ENCODE results near the gene PDZK1.

PDZK1 gene

DNA sequence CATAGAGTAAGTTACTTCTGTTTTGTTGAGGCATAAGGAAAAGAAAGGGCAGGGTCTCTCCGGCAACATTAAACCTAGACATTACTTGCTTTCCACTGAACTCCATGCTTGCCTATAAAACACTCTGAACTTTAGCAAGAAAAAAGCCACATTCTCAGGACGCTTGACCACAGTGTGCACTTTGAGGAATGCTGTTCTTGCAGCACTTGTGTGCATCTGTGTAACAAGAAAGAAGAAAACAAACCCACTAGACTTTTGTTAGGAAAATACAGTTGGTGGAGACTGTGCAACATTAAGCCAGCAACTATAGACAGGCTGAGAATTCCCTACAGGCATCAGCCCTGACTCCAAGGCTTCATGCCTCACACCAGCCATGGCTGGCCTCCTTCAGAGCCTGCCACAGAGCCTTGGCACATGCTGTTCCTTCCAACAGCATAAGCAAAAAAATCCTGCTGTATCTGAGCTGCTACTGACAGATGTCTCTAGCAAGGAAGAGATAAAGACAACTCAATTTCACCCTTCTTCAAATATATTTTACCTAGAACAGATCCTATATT, 5.8 kb downstream of the PDZK1 start:
- TF ChIP-seq, protein P1, sequence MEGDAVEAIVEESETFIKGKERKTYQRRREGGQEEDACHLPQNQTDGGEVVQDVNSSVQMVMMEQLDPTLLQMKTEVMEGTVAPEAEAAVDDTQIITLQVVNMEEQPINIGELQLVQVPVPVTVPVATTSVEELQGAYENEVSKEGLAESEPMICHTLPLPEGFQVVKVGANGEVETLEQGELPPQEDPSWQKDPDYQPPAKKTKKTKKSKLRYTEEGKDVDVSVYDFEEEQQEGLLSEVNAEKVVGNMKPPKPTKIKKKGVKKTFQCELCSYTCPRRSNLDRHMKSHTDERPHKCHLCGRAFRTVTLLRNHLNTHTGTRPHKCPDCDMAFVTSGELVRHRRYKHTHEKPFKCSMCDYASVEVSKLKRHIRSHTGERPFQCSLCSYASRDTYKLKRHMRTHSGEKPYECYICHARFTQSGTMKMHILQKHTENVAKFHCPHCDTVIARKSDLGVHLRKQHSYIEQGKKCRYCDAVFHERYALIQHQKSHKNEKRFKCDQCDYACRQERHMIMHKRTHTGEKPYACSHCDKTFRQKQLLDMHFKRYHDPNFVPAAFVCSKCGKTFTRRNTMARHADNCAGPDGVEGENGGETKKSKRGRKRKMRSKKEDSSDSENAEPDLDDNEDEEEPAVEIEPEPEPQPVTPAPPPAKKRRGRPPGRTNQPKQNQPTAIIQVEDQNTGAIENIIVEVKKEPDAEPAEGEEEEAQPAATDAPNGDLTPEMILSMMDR (IDR thresholded peaks at IDR 0.05; ENCODE audit: control insufficient read depth, extremely low read depth, insufficient read depth) = no peak
- H3K4me3 ChIP-seq (ENCODE audit: low read depth, low read length) = no peak overlapping the region
- DNase-seq (ENCODE audit: low read depth) = no peak

DNA sequence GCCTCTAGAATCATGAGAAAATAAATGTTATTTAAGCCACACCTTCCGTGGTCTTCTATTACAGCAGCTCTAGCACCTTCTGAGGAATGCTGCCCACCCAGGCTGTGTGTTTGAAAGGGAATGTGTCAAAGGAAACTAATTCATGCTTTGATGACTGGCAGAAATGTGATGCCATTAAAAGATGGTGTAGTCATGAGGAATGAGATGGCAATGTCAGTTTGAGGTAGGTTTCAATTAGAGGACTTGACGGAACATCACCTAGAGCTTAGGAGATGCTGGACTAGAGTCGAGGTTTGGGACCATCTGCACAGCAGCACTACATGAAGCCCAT, 10.6 kb downstream of the PDZK1 start:
- TF ChIP-seq, protein P1 (IDR thresholded peaks at IDR 0.05; ENCODE audit: control insufficient read depth, extremely low read depth, insufficient read depth) = no peak
- no peak for DNase-seq (ENCODE audit: low read depth)
- no peak overlapping the region for H3K4me3 ChIP-seq (ENCODE audit: low read depth, low read length)

DNA sequence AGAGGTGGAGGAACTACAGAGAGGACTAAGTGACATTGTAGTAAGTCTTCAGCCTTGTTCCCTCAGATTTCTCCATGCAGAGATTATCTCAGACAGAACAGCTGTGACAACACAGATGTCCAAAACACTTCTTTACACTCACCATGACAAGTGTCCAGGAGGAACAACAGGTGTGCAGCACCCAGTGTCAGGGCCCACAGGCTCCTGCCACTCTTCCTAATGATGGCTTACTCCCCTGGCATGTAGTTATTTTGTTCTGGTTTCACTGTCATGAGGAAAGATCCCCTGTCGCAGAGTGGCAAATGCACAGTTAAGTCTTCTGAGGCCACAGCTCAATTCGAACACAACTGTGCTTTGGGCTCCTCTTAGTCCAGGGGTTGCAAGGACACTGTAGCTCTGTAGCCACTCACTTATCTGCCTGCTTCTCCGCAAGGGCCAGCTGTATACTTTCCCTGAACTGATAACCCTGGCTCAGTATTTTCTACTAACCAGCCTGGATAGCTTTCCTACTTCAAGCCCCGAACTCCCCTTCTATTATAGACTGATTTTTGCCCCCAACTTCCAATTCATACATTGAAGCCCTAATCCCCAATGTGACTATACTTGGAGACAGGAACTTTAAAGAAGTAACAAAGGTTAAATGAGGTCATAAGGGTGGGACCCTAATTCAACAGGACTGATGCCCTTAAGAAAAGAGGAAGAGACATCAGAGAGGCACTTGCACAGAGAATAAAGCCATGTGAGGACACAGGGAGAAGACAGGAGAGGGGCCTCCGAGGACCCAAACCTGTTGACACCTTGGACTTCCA, 11.1 kb downstream of the PDZK1 start:
- H3K4me3 ChIP-seq (ENCODE audit: low read depth, low read length) = no peak overlapping the region
- DNase-seq (ENCODE audit: low read depth) = no peak
- TF ChIP-seq, protein P1 (IDR thresholded peaks at IDR 0.05; ENCODE audit: control insufficient read depth, extremely low read depth, insufficient read depth) = no peak

DNA sequence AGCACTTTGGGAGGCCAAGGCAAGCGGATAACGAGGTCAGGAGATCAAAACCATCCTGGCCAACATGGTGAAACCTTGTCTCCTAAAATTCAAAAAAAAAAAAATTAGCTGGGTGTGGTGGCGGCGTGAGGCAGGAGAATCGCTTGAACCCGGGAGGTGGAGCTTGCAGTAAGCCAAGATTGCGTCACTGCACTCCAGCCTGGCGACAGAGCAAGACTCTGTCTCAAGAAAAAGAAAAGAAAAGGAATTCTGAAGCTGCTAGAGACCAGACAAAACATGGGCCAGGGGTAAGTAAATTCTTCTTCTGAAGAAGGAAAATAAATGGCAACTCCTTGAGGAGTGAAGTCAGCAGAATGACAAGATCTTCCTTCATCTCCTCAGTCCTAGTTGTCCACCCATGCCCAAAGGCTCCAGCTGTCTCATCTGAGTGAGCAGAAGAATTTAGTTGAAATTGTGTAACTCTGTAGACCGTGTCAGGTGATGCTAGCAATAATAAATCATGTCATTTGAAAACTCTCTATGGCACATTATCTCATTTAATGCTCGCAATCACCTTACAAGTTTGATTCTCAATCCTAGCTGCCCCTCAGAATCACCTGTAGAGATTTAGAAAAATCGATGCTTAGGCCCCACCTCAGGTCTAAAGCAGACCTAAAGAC, 14.3 kb downstream of the PDZK1 start:
- TF ChIP-seq, protein P1 (IDR thresholded peaks at IDR 0.05; ENCODE audit: control insufficient read depth, extremely low read depth, insufficient read depth) = no peak
- H3K4me3 ChIP-seq (ENCODE audit: low read depth, low read length) = no peak overlapping the region
- DNase-seq (ENCODE audit: low read depth) = no peak

DNA sequence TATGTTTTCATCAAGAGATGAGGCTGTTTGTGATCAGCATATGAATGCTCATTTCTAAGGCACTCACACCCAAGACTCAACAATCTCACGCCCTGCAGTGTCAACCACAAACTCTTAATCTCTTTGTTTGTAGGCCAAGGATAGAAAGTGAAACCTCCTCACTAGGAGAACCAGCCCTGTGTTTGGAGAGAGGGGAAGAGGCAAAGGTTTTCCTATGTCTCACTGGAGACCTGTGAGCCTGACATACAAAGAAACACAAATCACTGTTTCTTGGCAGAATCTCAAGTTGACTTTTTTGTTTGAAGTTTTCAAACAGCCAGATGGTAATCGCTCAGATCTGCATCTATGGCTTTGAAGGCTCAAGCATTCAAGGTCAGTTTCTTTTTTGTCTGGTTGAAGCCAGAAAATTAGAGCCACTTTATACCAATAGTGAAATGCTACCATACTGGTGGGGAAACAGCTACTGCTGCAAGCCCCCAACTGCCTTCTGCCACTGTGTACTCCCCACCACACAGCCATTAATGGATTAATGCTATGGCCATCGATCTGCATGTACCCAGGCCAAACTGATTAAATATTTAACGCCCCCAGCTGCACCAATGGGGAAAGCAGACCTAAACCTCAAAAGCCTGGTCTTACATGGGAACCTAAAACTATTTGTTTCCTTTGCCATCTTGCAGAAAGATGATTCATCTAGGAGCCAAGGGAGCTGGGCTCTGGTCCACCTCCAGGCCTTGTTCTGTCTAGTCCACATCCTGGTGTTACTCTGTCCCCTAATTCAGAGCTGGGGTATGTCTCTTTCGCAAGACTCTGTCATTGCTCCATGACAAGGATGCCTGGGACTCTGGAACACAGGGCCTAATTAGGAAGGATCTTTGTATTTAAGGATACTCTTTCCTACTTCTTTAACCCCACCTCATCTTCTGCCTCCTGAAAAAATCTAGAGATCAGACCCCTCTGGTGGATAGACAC, 16.3 kb downstream of the PDZK1 start:
- TF ChIP-seq, protein P1 (IDR thresholded peaks at IDR 0.05; ENCODE audit: control insufficient read depth, extremely low read depth, insufficient read depth) = no peak
- peak; percentile 36 for DNase-seq (ENCODE audit: low read depth)

DNA sequence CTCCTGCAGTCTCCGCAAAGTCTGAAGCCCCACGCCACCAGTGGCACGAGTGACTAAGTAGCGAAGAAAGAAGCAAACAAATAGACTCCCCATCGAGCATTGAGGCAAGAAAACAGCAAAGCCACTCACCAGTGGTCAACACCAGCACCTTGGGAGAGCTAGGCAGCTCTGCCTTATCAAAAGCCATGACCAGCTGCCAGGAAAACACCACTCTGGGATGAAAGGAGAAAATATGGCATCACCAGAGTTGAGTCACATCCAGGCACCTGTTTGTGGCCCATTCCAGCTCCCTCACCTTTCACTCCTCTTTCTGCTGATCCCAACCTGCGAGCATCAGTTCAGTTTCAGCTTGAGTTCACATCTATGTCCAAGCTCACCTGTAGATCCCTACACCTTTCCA, 17.2 kb downstream of the PDZK1 start:
- TF ChIP-seq, protein P1 (IDR thresholded peaks at IDR 0.05; ENCODE audit: control insufficient read depth, extremely low read depth, insufficient read depth) = no peak
- DNase-seq (ENCODE audit: low read depth) = no peak
- H3K4me3 ChIP-seq (ENCODE audit: low read depth, low read length) = no peak overlapping the region

More for the DNA sequence above, 16.3 kb downstream of the PDZK1 start:
- no peak overlapping the region for H3K4me3 ChIP-seq (ENCODE audit: low read depth, low read length)
